Thyroid gland (tissue), 4 donors: ENCODE data around the gene LRBA.

Experiments
- CTCF ChIP-seq, 6 experiments: fragments of 200-600 bp in 3 of 6; fragments of 450-650 bp in 3 of 6; sonication (generic) in 3 of 6; IDR thresholded peaks; one replicate each; pipeline ENCODE4 v1.5.1; 2016 to 2019; ENCODE audit warnings: antibody characterized with exemption in 6 of 6, mild to moderate bottlenecking in 2 of 6, inconsistent platforms in 1 of 6, moderate library complexity in 1 of 6
- POLR2A ChIP-seq, 2 donors: fragments of 450-650 bp; IDR thresholded peaks; one replicate each; pipeline ENCODE4 v1.6.1; 2017; ENCODE audit warnings: antibody characterized with exemption in 2 of 2, mild to moderate bottlenecking in 2 of 2, moderate library complexity in 1 of 2

- TF ChIP-seq CTCF (IDR thresholded peaks at IDR 0.05) (no peak), POLR2A (IDR thresholded peaks at IDR 0.05) (no peak)
These were observed 186.9 kb downstream of the LRBA start for GRCh38 chr4:150828159-150828558.
